Peyer's patch (tissue), 4 donors: Measurements from ENCODE around the gene PITHD1.

Source experiments
- CTCF ChIP-seq, 6 experiments: fragments of 450-650 bp in 4 of 6; fragments of 200-600 bp in 2 of 6; sonication (generic) in 1 of 6; IDR thresholded peaks; one replicate each; pipeline ENCODE4 v1.5.1; 2017 to 2019; ENCODE audit warnings: antibody characterized with exemption in 6 of 6, mild to moderate bottlenecking in 3 of 6, moderate library complexity in 1 of 6
- POLR2A ChIP-seq, 2 donors: fragments of 450-650 bp; IDR thresholded peaks; one replicate each; pipeline ENCODE4 v1.5.1; 2017; ENCODE audit warnings: antibody characterized with exemption in 2 of 2, mild to moderate bottlenecking in 2 of 2, moderate library complexity in 2 of 2

GRCh38 chr1:23772049-23772853 is 6.0 kb upstream of the PITHD1 start:
- TF ChIP-seq CTCF (IDR thresholded peaks at IDR 0.05) (peak; percentile 80 to 92 (median 86)), POLR2A (IDR thresholded peaks at IDR 0.05) (no peak)
